IMR-90 (cell line): Measurements from ENCODE around the gene APC2. TPM values are rescaled to one million over a fixed set of nuclear protein-coding genes. Genes with fewer than 3 reads are reported as not detected.

Experiments
- ATAC-seq: fragments of 200-7000 bp; cut with Tn5 transposase; 2 replicates; pipeline ENCODE4 v1.9.1; 2020; ENCODE audit warnings: low read depth, mild to moderate bottlenecking, moderate library complexity
- BruUV-seq: library from RNA; stranded (reverse); fragments of 400-500 nt; replicated peaks from 2 replicates; lab custom pipeline; 2021; lab: Mats Ljungman, UMichigan
- CTCF ChIA-PET: fragments of 300-600 bp; formaldehyde crosslinking; extraction: SDS; loops from one replicate; lab custom pipeline; 2021; ENCODE audit warnings: antibody characterized with exemption; lab: Yijun Ruan, JAX
- POLR2A ChIA-PET: fragments of 300-600 bp; sonication (Branson Sonifier 250); formaldehyde crosslinking; loops from one replicate; lab custom pipeline; 2022; ENCODE audit warnings: antibody characterized with exemption; ENCODE audit not compliant: unreplicated experiment; lab: Charles Lee
- DNase-seq: peaks from one replicate; pipeline ENCODE4 v3.0.0; 2013
- H2AFZ ChIP-seq: replicated peaks from 2 replicates; pipeline ENCODE3; 2013; ENCODE audit warnings: low read length, mild to moderate bottlenecking; ENCODE audit not compliant: poor library complexity
- H2AK5ac ChIP-seq: 2 replicates; pipeline ENCODE4 v1.6.1; 2013; ENCODE audit warnings: low read depth, low read length, inconsistent platforms
- H2AK9ac ChIP-seq: replicated peaks from 2 replicates; pipeline ENCODE3; 2013; ENCODE audit warnings: mild to moderate bottlenecking, low read depth, low read length, moderate library complexity; ENCODE audit not compliant: poor library complexity
- H2BK120ac ChIP-seq: 2 replicates; pipeline ENCODE4 v1.6.1; 2013; ENCODE audit warnings: low read depth, low read length, inconsistent platforms
- H2BK15ac ChIP-seq: 3 replicates; pipeline ENCODE4 v1.6.1; 2013; ENCODE audit warnings: low read depth, low read length, inconsistent platforms
- H2BK20ac ChIP-seq: 2 replicates; pipeline ENCODE4 v1.6.1; 2013; ENCODE audit warnings: low read depth, mild to moderate bottlenecking, inconsistent platforms, low read length, moderate library complexity
- H2BK5ac ChIP-seq: 2 replicates; pipeline ENCODE4 v1.6.1; 2013; ENCODE audit warnings: mild to moderate bottlenecking, low read depth, low read length, inconsistent platforms; ENCODE audit not compliant: poor library complexity, severe bottlenecking
- H3K14ac ChIP-seq: replicated peaks from 2 replicates; pipeline ENCODE4 v1.6.1; 2013; ENCODE audit warnings: low read depth, low read length, inconsistent platforms
- H3K18ac ChIP-seq: 2 replicates; pipeline ENCODE4 v1.6.1; 2013; ENCODE audit warnings: low read depth, low read length, control low read depth
- H3K23ac ChIP-seq: 2 replicates; pipeline ENCODE4 v1.6.1; 2013; ENCODE audit warnings: low read depth, low read length, inconsistent platforms
- H3K27ac ChIP-seq: 2 replicates; pipeline ENCODE4 v1.5.1; 2013; ENCODE audit warnings: mild to moderate bottlenecking, control low read depth, low read length; ENCODE audit not compliant: insufficient read depth
- H3K27me3 ChIP-seq: 2 replicates; pipeline ENCODE4 v1.6.1; 2013; ENCODE audit warnings: low read length; ENCODE audit not compliant: control insufficient read depth, insufficient read depth
- H3K36me3 ChIP-seq: 2 replicates; pipeline ENCODE4 v1.6.1; 2013; ENCODE audit warnings: low read length, mixed read lengths; ENCODE audit not compliant: control insufficient read depth, insufficient read depth
- H3K4ac ChIP-seq: 2 replicates; pipeline ENCODE4 v1.6.1; 2013; ENCODE audit warnings: low read depth, low read length, inconsistent platforms
- H3K4me1 ChIP-seq: 2 replicates; pipeline ENCODE4 v1.6.1; 2013; ENCODE audit warnings: low read length, mixed read lengths; ENCODE audit not compliant: control insufficient read depth, insufficient read depth
- H3K4me2 ChIP-seq: 2 replicates; pipeline ENCODE4 v1.6.1; 2013; ENCODE audit warnings: low read depth, mild to moderate bottlenecking, control low read depth, low read length, moderate library complexity
- H3K4me3 ChIP-seq: 2 replicates; pipeline ENCODE4 v1.5.1; 2013; ENCODE audit warnings: low read depth, mild to moderate bottlenecking, control low read depth, low read length, moderate library complexity; ENCODE audit not compliant: insufficient read depth
- H3K56ac ChIP-seq: 2 replicates; pipeline ENCODE4 v1.6.1; 2013; ENCODE audit warnings: low read length, inconsistent platforms; ENCODE audit not compliant: insufficient read depth; ENCODE audit errors: extremely low read depth
- H3K79me1 ChIP-seq, 2 experiments: 2 replicates each; pipeline ENCODE4 v1.6.1; 2013; ENCODE audit warnings: low read length in 2 of 2, inconsistent platforms in 1 of 2, low read depth in 1 of 2
- H3K9ac ChIP-seq: 2 replicates; pipeline ENCODE4 v1.6.1; 2013; ENCODE audit warnings: low read depth, low read length, control low read depth
- H3K9me1 ChIP-seq: 2 replicates; pipeline ENCODE4 v1.6.1; 2013; ENCODE audit warnings: low read length, inconsistent platforms; ENCODE audit not compliant: insufficient read depth
- H3K9me3 ChIP-seq: 2 replicates; pipeline ENCODE4 v1.6.1; 2013; ENCODE audit warnings: low read length; ENCODE audit not compliant: control insufficient read depth, insufficient read depth
- H4K20me1 ChIP-seq: 2 replicates; pipeline ENCODE4 v1.6.1; 2013; ENCODE audit warnings: low read length, inconsistent platforms; ENCODE audit not compliant: insufficient read depth
- H4K5ac ChIP-seq: 2 replicates; pipeline ENCODE4 v1.6.1; 2013; ENCODE audit warnings: mild to moderate bottlenecking, low read depth, low read length, control low read depth
- H4K8ac ChIP-seq, 2 experiments: 2 replicates each; pipeline ENCODE4 v1.6.1; 2013; ENCODE audit warnings: low read depth in 2 of 2, low read length in 2 of 2, control low read depth in 1 of 2, inconsistent platforms in 1 of 2
- H4K91ac ChIP-seq: 2 replicates; pipeline ENCODE4 v1.6.1; 2013; ENCODE audit warnings: low read depth, low read length, inconsistent platforms; ENCODE audit not compliant: insufficient read depth
- BHLHE40 ChIP-seq: fragments of 150-350 bp; IDR thresholded peaks from 2 replicates; pipeline ENCODE4 v1.6.1; 2016; ENCODE audit warnings: mild to moderate bottlenecking, low read depth, low read length
- CEBPB ChIP-seq: IDR thresholded peaks from 2 replicates; pipeline ENCODE4 v1.6.1; 2012; ENCODE audit warnings: low read depth, low read length, improper control_type of control experiment
- CHD1 ChIP-seq: IDR thresholded peaks from 2 replicates; pipeline ENCODE4 v1.6.1; 2012; ENCODE audit warnings: low read depth, low read length, improper control_type of control experiment
- FOS ChIP-seq: fragments of 150-350 bp; IDR thresholded peaks from 2 replicates; pipeline ENCODE4 v1.6.1; 2016; ENCODE audit warnings: low read depth, low read length
- MAFK ChIP-seq: IDR thresholded peaks from 2 replicates; pipeline ENCODE4 v1.6.1; 2012; ENCODE audit warnings: low read depth, low read length, improper control_type of control experiment
- MAZ ChIP-seq: IDR thresholded peaks from 2 replicates; pipeline ENCODE4 v1.6.1; 2012; ENCODE audit warnings: low read depth, mild to moderate bottlenecking, low read length, improper control_type of control experiment, moderate library complexity, borderline replicate concordance
- MXI1 ChIP-seq: IDR thresholded peaks from 2 replicates; pipeline ENCODE4 v1.6.1; 2012; ENCODE audit warnings: low read depth, mild to moderate bottlenecking, low read length, moderate library complexity, borderline replicate concordance
- POLR2A ChIP-seq: IDR thresholded peaks from 2 replicates; pipeline ENCODE4 v1.6.1; 2012; ENCODE audit warnings: mild to moderate bottlenecking, low read depth, low read length
- RAD21 ChIP-seq: IDR thresholded peaks from 2 replicates; pipeline ENCODE4 v1.6.1; 2012; ENCODE audit warnings: low read length, improper control_type of control experiment
- RCOR1 ChIP-seq: IDR thresholded peaks from 2 replicates; pipeline ENCODE4 v1.6.1; 2012; ENCODE audit warnings: mild to moderate bottlenecking, low read length, improper control_type of control experiment; ENCODE audit not compliant: insufficient replicate concordance
- RFX5 ChIP-seq: IDR thresholded peaks from 2 replicates; pipeline ENCODE4 v1.8.0; 2012; ENCODE audit warnings: low read depth, mild to moderate bottlenecking, low read length, moderate library complexity
- SMC3 ChIP-seq: fragments of 150-350 bp; IDR thresholded peaks from 2 replicates; pipeline ENCODE4 v1.6.1; 2016; ENCODE audit warnings: low read depth, mild to moderate bottlenecking, antibody characterized with exemption, low read length, moderate library complexity
- WGBS, 2 experiments: methylation state at CpG; one replicate each; pipeline versions ENCODE4 v1.1.5 to v1.1.7; 2013; ENCODE audit warnings: missing lambda C conversion rate in 2 of 2; ENCODE audit not compliant: insufficient read length in 1 of 2; ENCODE audit errors: extremely low coverage in 2 of 2; 5-methylcytosine and 5-hydroxymethylcytosine counted together
- dilution Hi-C: fragments of 300-500 bp; cut with HindIII; formaldehyde crosslinking; loops from one replicate; pipeline ENCODE4 v1.14.3; 2018; ENCODE audit warnings: low sequenced_read_pairs; ENCODE audit not compliant: unreplicated experiment
- in situ Hi-C: fragments of 300-500 bp; cut with MboI; formaldehyde crosslinking; loops from 3 replicates; pipeline ENCODE4 v1.14.3; 2019; ENCODE audit warnings: low sequenced_read_pairs, inconsistent platforms, mixed read lengths
- intact Hi-C: fragments of 100-400 bp; cut with micrococcal nuclease; formaldehyde crosslinking; loops from 2 replicates; pipeline ENCODE4 v1.10.0; 2022
- polyA plus RNA-seq, 3 experiments: library from polyadenylated mRNA; depleted of rRNA; stranded (reverse); fragments of >200 nt; gene quantifications; 2 replicates each; pipeline ENCODE4 v1.2.3, GENCODE V29; 2012; ENCODE audit warnings: low replicate concordance in 1 of 3
- total RNA-seq: library from RNA; depleted of rRNA; stranded (reverse); fragments of >200 nt; gene quantifications from 2 replicates; pipeline ENCODE4 v1.2.3, GENCODE V29; 2012
- TF ChIP-seq, protein P1 (sequence below): fragments of 150-350 bp; IDR thresholded peaks from 2 replicates; pipeline ENCODE4 v1.6.1; 2017; ENCODE audit warnings: mild to moderate bottlenecking, antibody characterized with exemption, low read length, low read depth
- TF ChIP-seq, protein P2 (sequence below): conservative IDR thresholded peaks from 2 replicates; pipeline ENCODE4 v1.5.1; 2012; ENCODE audit warnings: mild to moderate bottlenecking, low read depth, low read length, improper control_type of control experiment
- TF ChIP-seq, protein P3 (sequence below): fragments of 150-350 bp; IDR thresholded peaks from 2 replicates; pipeline ENCODE4 v1.6.1; 2016; ENCODE audit warnings: low read depth, mild to moderate bottlenecking, low read length, moderate library complexity, borderline replicate concordance

The APC2 gene
- total and polyA plus RNA-seq, 2 of the 4 experiments (the other 2 are of a cell fraction): 0.36 to 0.41 TPM

DNA sequence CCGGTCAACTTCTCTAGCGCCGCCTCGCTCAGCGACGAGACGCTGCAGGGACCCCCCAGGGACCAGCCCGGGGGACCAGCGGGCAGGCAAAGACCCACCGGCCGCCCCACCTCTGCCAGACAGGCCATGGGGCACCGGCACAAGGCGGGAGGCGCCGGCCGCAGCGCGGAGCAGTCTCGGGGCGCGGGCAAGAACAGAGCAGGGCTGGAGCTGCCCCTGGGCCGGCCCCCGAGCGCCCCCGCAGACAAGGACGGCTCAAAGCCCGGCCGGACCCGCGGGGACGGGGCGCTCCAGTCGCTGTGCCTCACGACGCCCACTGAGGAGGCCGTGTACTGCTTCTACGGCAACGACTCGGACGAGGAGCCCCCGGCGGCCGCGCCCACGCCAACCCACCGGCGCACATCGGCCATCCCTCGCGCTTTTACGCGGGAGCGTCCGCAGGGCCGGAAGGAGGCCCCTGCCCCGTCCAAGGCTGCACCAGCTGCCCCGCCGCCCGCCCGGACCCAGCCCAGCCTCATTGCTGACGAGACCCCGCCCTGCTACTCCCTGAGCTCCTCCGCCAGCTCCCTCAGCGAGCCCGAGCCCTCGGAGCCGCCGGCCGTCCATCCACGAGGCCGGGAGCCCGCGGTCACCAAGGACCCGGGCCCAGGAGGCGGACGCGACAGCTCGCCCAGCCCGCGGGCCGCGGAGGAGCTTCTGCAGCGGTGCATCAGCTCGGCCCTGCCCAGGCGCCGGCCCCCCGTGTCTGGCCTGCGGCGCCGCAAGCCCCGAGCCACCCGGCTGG is 17.8 kb downstream of the APC2 start:
- Histone ChIP-seq H2AK5ac (no peak overlapping the region), H3K79me1 (peaks cover 0 to 8% of the 10 kb centered on the region in 2 experiments; a peak in 1 of 4 replicates), H2BK120ac (no peak overlapping the region), H3K4ac (no peak overlapping the region), H3K4me2 (no peak overlapping the region), H3K4me1 (peaks cover 21% of the 10 kb centered on the region), H2AFZ (no peak overlapping the region), H4K8ac (no peak overlapping the region), H3K18ac (no peak overlapping the region), H3K9me1 (no peaks in the 10 kb centered on the region), H3K9ac (no peak overlapping the region), H3K14ac (no peak overlapping the region), H4K91ac (no peak overlapping the region), H3K27ac (no peak overlapping the region), H3K56ac (no peak overlapping the region), H2AK9ac (no peak overlapping the region), H3K4me3 (no peak overlapping the region), H2BK15ac (no peak overlapping the region), H2BK20ac (no peak overlapping the region), H2BK5ac (no peak overlapping the region), H4K5ac (no peak overlapping the region), H3K9me3 (no peaks in the 10 kb centered on the region; the same call in 1 of the 2 replicates), H3K36me3 (no peaks in the 10 kb centered on the region), H3K27me3 (peaks cover 66% of the 10 kb centered on the region), H4K20me1 (peaks cover 69% of the 10 kb centered on the region), H3K23ac (no peak overlapping the region)
- no TSS peak for BruUV-seq
- in situ Hi-C loops (no loop called here), dilution Hi-C loops (no loop called here), intact Hi-C loops (no loop called here)
- 12% methylated on average over 55 of the region's 92 CpGs; no CpG with 5 or more reads in 1 of the 2 experiments for WGBS, 2 experiments
- POLR2A ChIA-PET: no interaction called here
- no peak for ATAC-seq
- CTCF ChIA-PET: no interaction called here
- DNase-seq: no peak
- TF ChIP-seq MXI1 (no peak), MAFK (no peak), CHD1 (no peak), POLR2A (no peak), RCOR1 (no peak), SMC3 (no peak), MAZ (no peak), RFX5 (no peak), BHLHE40 (no peak), CEBPB (no peak), FOS (no peak), RAD21 (no peak)
- TF ChIP-seq, protein P1, sequence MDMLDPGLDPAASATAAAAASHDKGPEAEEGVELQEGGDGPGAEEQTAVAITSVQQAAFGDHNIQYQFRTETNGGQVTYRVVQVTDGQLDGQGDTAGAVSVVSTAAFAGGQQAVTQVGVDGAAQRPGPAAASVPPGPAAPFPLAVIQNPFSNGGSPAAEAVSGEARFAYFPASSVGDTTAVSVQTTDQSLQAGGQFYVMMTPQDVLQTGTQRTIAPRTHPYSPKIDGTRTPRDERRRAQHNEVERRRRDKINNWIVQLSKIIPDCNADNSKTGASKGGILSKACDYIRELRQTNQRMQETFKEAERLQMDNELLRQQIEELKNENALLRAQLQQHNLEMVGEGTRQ: no peak
- TF ChIP-seq, protein P2, sequence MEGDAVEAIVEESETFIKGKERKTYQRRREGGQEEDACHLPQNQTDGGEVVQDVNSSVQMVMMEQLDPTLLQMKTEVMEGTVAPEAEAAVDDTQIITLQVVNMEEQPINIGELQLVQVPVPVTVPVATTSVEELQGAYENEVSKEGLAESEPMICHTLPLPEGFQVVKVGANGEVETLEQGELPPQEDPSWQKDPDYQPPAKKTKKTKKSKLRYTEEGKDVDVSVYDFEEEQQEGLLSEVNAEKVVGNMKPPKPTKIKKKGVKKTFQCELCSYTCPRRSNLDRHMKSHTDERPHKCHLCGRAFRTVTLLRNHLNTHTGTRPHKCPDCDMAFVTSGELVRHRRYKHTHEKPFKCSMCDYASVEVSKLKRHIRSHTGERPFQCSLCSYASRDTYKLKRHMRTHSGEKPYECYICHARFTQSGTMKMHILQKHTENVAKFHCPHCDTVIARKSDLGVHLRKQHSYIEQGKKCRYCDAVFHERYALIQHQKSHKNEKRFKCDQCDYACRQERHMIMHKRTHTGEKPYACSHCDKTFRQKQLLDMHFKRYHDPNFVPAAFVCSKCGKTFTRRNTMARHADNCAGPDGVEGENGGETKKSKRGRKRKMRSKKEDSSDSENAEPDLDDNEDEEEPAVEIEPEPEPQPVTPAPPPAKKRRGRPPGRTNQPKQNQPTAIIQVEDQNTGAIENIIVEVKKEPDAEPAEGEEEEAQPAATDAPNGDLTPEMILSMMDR: no peak
- TF ChIP-seq, protein P3, sequence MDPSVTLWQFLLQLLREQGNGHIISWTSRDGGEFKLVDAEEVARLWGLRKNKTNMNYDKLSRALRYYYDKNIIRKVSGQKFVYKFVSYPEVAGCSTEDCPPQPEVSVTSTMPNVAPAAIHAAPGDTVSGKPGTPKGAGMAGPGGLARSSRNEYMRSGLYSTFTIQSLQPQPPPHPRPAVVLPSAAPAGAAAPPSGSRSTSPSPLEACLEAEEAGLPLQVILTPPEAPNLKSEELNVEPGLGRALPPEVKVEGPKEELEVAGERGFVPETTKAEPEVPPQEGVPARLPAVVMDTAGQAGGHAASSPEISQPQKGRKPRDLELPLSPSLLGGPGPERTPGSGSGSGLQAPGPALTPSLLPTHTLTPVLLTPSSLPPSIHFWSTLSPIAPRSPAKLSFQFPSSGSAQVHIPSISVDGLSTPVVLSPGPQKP: no peak
